HG02759 (cell line): ENCODE data around the gene UGT1A4.
"Not testable (repeated sequence)": the region's sequence is repeated elsewhere in the genome, so short reads cannot be mapped to it uniquely, and the experiment has no call there.

Source experiments
- ATAC-seq: cut with Tn5 transposase; IDR thresholded peaks from one replicate; pipeline ENCODE4 v1.9.1; 2021; ENCODE audit warnings: mild to moderate bottlenecking, moderate library complexity; ENCODE audit not compliant: unreplicated experiment

The UGT1A4 gene

GRCh38 chr2:233699424-233700027 is 19.0 kb upstream of the UGT1A4 start:
- no peak for ATAC-seq

DNA sequence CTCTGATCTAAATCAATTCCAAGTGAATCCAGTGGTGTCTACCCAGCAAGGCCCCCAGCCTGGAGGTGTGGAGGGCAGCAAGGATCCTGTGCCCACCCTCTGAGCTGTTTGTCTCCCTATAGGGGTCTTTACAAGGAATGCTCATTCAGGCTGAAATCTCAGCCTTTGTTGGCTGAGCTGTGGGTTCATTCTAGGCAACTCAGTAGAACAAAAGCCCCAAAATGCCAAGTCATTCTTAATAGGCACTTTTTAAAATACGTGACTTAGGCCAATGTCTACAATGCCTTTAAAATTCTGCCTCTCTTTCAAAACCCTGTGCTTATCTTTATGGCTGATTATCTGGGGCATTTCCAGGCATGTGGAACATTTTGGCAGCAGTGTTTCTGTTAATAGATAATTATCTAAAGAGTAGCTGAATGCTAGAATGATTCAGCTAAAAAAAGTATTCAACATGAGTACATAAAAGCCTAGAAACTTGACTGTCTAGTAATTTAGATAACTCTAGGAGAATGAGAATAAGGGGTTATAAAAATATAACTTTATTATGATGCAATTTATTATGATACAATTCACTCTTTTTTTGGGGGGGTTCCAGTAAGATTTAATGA is 18.4 kb upstream of the UGT1A4 start:
- ATAC-seq = no peak

DNA sequence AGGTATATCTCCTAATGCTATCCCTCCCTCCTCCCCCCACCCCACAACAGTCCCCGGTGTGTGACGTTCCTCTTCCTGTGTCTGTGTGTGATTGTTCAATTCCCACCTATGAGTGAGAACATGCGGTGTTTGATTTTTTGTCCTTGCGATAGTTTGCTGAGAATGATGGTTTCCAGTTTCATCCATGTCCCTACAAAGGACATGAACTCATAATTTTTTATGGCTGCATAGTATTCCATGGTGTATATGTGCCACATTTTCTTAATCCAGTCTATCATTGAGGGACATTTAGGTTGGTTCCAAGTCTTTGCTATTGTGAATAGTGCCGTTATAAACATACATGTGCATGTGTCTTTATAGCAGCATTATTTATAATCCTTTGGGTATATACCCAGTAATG is 17.7 kb upstream of the UGT1A4 start:
- ATAC-seq = not testable (repeated sequence)

GRCh38 chr2:233702238-233702637 is 16.3 kb upstream of the UGT1A4 start:
- ATAC-seq = no peak

DNA sequence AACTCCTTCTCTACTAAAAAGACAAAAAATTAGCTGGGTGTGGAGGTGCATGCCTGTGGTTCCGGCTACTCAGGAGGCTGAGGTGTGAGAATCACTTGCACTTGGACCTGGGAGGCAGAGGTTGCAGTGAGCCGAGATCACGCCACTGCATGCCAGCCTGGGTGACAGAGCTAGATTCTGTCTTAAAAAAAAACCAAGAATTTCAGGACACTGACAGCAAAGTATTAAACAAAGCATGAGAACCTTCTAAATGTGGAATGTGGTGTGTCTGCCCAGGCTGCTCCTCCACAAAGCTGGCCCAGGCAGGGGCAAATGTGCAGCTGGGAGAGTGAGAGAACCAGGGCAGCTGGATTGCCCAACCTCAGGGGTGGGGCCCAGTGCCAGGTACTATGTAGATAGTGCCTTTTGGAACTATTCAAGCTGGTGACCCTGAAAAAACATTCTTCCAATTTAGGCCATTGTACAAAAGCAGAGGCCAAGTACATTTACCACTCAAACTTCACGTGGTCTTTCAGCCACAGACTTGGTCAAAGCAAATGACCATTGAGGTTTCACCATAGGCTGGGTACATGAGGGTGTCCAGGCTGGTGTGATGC is 12.5 kb upstream of the UGT1A4 start:
- no peak for ATAC-seq

DNA sequence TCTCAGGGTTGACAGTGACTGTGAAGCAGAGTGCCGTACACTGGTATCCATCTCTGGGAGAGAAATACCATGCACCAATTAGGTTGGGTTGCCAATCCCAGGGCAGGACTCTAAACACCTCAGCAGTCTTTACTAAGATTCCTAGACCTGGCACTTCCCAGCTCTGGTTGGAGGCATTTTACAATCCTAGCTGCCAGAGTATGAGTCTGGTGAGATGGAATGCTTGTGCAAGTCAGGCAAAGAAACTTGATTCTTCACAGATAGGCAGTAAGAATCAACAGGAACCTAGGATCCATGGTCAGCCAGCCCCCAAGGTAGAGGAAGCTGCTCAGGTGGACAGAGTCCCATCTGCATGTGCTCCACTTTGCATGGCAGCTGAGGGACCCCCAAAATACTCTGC is 11.8 kb upstream of the UGT1A4 start:
- no peak for ATAC-seq

DNA sequence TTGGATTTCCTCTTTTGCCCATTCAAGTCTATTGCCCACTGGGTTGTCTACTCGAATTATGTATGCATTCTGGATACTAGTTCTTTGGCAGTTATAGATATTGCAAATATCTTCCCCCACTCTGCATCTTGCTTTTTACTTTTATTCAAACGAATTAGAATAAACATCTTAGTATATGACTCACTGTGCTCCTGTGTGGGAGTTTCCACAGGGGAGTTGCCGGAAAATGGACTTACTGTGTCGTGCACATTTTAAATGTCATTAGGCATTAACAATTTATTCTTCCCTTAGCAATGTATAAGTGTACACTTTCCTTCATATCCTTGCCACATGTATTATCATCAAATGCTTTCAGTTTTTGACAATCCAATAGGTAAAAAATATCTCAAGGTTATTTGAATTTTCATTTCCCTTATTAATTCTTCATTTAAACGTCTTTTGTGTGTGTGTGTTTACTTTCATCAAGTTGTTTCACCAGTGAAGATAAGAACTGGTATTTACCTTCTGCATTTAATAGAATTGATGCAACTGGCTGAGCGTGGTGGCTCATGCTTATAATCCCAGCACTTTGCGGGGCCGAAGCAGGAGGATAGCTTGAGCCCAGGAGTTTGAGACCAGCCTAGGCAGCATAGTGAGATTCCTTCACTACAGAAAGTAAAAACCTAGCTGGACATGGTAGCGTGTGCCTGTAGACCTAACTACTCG is 10.4 kb upstream of the UGT1A4 start:
- no peak for ATAC-seq

- ATAC-seq = no peak
Observed at GRCh38 chr2:233708942-233709341, 9.6 kb upstream of the UGT1A4 start.

GRCh38 chr2:233711312-233712008 is 7.1 kb upstream of the UGT1A4 start:
- ATAC-seq = no peak

DNA sequence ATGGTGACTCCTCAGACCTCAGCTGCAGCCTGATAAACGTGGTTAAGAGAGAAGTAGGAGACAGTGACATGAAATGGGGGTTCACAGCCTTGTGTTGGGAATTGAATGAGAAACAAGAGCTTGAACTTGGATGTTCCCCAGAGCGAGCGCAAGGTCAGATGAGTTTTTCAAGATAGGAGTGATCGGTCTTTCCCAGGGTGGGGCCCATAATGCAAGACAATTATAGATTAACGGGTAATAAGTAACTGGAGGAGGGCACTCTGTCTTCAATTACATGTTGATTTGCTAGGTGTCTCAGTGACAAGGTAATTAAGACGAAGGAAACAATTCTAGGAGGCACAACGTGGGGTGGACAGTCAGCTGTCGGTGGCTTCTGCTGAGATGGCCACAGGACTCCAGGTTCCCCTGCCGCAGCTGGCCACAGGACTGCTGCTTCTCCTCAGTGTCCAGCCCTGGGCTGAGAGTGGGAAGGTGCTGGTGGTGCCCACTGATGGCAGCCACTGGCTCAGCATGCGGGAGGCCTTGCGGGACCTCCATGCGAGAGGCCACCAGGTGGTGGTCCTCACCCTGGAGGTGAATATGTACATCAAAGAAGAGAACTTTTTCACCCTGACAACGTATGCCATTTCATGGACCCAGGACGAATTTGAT is 5.8 kb upstream of the UGT1A4 start, which contains the start of gene UGT1A5:
Gene UGT1A5, plus strand, starts transcription at position 297 of the 651 bp plus-strand sequence. Its CDS starts 85 bp downstream, at position 382.
- no peak for ATAC-seq

- ATAC-seq = no peak
Observed at GRCh38 chr2:233713262-233713615, 5.3 kb upstream of the UGT1A4 start.

DNA sequence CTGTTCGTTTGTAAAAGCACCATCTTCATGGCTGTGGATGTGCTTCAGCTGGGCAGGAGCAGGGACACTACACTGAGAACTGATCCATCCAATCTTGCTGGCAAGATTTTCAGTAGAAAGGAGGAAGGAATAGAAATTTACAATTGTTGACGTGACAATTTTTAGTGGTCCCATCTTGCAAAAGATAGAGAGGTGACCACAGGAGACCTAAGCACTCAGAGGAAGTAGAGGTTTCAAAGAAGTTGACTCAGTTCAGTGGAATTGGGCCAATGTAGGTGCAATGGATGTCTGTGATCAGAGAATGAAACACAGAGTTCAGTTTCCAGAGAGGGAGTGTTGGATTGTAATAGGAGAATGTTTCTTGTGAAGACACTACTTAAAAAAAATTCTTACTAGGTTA is 4.4 kb upstream of the UGT1A4 start:
- no peak for ATAC-seq

- ATAC-seq = no peak
Observed at GRCh38 chr2:233728723-233729301, 10.3 kb downstream of the UGT1A4 start, which contains the start of gene UGT1A3. TSS of gene UGT1A3 (plus strand) at chr2:233729042. CDS start at chr2:233729127, 85 bp downstream.

DNA sequence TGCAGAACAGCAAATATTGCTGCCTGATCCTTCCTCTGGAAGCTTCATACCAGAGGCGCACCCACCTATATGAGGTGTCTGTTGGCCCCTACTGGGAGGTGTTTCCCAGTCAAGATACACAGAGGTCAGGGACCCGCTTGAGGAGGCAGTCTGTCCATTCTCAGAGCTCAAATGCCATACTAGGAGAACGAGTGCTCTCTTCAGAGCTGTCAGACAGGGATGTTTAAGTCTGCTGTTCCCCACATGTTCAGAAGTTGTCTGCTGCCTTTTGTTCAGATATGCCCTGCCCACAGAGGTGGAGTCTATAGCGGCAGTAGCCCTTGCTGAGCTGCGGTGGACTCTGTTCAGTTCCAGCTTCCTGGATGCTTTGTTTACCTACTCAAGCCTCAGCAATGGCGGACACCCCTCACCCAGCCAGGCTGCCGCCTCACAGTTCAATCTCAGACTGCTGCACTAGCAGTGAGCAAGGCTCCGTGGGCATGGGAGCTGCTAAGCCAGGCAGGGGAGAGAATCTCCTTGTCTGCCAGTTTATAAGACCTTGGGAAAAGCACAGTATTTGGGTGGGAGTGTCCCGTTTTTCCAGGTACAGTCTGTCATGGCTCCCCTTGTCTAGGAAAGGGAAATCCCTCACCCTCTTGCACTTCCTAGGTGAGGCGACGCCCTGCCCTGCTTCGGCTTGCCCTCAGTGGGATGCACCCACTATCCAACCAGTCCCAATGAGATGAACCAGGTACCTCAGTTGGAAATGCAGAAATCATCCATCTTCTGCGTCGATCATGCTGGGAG is 18.5 kb downstream of the UGT1A4 start:
- ATAC-seq = not testable (repeated sequence)

DNA sequence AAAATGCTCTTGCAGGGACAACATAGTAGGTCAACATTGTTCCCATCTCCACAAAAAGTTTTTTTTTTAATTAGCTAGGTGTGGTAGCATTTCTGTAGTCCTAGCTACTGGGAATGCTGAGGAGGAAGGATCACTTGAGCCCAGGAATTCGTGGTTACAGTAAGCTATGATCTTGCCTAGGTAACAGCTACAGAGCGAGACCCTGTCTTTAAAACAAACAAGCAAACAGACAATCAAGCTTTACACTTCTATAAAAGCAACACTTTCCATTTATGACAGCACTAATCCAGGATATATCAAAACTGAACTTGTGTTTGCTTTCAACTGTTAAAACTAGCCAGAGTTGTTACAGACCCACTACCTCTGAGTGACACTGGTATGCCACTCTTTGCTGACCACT is 22.3 kb downstream of the UGT1A4 start:
- no peak for ATAC-seq

DNA sequence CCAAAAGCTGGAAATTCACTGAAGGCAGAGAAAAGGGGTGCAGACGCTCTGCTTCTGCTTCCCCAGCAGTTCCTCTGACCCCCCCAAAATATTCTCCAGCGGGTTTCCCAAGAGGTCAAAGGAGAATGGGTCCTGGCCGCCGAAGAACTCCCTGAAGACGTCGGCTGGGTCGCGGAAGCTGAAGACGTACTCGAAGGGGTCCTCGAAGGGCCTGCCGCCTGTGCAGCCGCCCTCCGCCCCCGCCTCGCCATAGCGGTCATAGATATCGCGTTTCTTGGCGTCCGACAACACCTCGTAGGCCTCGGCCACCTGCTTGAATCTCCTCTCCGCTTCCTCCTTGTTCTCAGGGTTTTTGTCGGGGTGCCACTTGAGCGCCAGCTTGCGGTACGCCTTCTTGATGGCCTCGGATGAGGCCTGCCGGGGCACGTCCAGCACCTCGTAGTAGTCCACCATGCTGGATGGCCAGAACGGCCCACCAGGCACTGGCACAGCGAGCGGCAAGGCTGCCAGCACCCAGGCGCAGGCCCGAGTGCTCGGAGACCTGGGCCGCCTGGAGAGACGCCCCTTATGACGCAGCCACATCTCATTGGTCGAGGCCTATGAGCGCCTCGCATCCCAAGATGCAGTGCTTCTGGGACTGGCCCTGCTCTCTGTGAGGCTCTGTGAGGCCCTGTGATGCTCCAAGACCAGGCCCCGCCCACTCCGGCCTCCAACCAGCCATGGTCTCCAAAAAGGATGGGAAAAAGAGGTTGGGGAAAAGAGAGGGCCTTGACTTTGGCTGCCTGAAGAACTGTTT is 25.1 kb downstream of the UGT1A4 start:
- no peak for ATAC-seq

- no peak for ATAC-seq
Observed at GRCh38 chr2:233745073-233745755, 26.7 kb downstream of the UGT1A4 start.

DNA sequence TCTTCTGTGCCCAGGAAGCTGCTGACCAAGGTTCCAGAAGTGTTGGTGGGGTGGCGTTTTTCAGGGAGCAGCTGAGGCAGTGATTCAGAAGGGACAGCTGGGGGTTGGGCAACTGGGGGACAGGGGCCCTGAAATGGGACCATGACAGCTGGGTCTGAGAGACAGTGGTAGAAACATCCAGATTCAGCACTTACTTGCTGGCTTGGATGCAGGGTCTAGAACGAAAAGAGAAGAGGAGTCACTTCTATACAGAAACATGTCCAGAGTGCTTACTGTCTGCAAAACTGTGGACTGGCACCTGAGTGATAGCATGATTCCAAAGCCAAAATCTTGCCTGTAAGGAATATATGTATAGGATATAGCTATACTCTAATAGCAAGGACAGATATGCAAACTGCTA is 27.3 kb downstream of the UGT1A4 start:
- not testable (repeated sequence) for ATAC-seq
